ENCODE measurements around the gene RNU6-7. TPM values are rescaled to one million over a fixed set of nuclear protein-coding genes. Genes with fewer than 3 reads are reported as not detected.

The RNU6-7 gene
- total RNA-seq, 1 donor from 2014 or later: not detected

GRCh38 chr14:32230181-32230580 lies 28.3 kb downstream of the RNU6-7 start:
- H3K9me3 ChIP-seq: no peaks in the 10 kb centered on the region
- no peaks in the 10 kb centered on the region for H3K36me3 ChIP-seq
- H3K4me1 ChIP-seq: peaks cover 15% of the 10 kb centered on the region
- DNase-seq (no peak), ATAC-seq (peak in 1 of 2 donors; percentile 16)
- TF ChIP-seq CTCF (IDR thresholded peaks at IDR 0.05): no peak
- intact Hi-C loops (cut with DNase I): no loop called here
- H3K4me3 ChIP-seq: no peak overlapping the region
- no peak overlapping the region for H3K27ac ChIP-seq
- H3K27me3 ChIP-seq (ENCODE audit: low read depth): no peaks in the 10 kb centered on the region

GRCh38 chr14:32230695-32231280 lies 28.9 kb downstream of the RNU6-7 start:
- intact Hi-C loops (cut with DNase I): no loop called here
- peak; percentile 34 for ATAC-seq
- no peak overlapping the region for H3K27ac ChIP-seq

GRCh38 chr14:32232481-32232880 lies 30.6 kb downstream of the RNU6-7 start:
- intact Hi-C loops (cut with DNase I): no loop called here
- no peaks in the 10 kb centered on the region for H3K36me3 ChIP-seq
- no peak for DNase-seq
- H3K9me3 ChIP-seq: no peaks in the 10 kb centered on the region
- no peaks in the 10 kb centered on the region for H3K27me3 ChIP-seq (ENCODE audit: low read depth)
- no peak overlapping the region for H3K4me3 ChIP-seq
- H3K27ac ChIP-seq: no peak overlapping the region
- no peak for ATAC-seq
- no peak for TF ChIP-seq CTCF (IDR thresholded peaks at IDR 0.05)
- H3K4me1 ChIP-seq: no peaks in the 10 kb centered on the region

More at GRCh38 chr14:32230695-32231280, 28.9 kb downstream of the RNU6-7 start:
- Histone ChIP-seq H3K4me1 (peaks cover 9% of the 10 kb centered on the region), H3K36me3 (no peaks in the 10 kb centered on the region), H3K27me3 (ENCODE audit: low read depth) (no peaks in the 10 kb centered on the region), H3K9me3 (no peaks in the 10 kb centered on the region), H3K4me3 (no peak overlapping the region)
- no peak for DNase-seq
- no peak for TF ChIP-seq CTCF (IDR thresholded peaks at IDR 0.05)

GRCh38 chr14:32233260-32233659 lies 31.4 kb downstream of the RNU6-7 start:
- Histone ChIP-seq H3K4me1 (no peaks in the 10 kb centered on the region), H3K27ac (no peak overlapping the region), H3K27me3 (ENCODE audit: low read depth) (no peaks in the 10 kb centered on the region), H3K9me3 (no peaks in the 10 kb centered on the region), H3K4me3 (no peak overlapping the region), H3K36me3 (no peaks in the 10 kb centered on the region)
- DNase-seq (no peak), ATAC-seq (no peak)
- intact Hi-C loops (cut with DNase I): no loop called here
- TF ChIP-seq CTCF (IDR thresholded peaks at IDR 0.05): no peak

GRCh38 chr14:32244404-32244803 lies 42.6 kb downstream of the RNU6-7 start:
- H3K4me3 ChIP-seq: no peak overlapping the region
- no peaks in the 10 kb centered on the region for H3K4me1 ChIP-seq
- DNase-seq: no peak
- H3K9me3 ChIP-seq: no peaks in the 10 kb centered on the region
- intact Hi-C loops (cut with DNase I): no loop called here
- no peaks in the 10 kb centered on the region for H3K36me3 ChIP-seq
- no peak overlapping the region for H3K27ac ChIP-seq
- ATAC-seq: no peak
- H3K27me3 ChIP-seq (ENCODE audit: low read depth): no peaks in the 10 kb centered on the region
- TF ChIP-seq CTCF (IDR thresholded peaks at IDR 0.05): no peak
